ENCODE data around the gene CNKSR1.

DNA sequence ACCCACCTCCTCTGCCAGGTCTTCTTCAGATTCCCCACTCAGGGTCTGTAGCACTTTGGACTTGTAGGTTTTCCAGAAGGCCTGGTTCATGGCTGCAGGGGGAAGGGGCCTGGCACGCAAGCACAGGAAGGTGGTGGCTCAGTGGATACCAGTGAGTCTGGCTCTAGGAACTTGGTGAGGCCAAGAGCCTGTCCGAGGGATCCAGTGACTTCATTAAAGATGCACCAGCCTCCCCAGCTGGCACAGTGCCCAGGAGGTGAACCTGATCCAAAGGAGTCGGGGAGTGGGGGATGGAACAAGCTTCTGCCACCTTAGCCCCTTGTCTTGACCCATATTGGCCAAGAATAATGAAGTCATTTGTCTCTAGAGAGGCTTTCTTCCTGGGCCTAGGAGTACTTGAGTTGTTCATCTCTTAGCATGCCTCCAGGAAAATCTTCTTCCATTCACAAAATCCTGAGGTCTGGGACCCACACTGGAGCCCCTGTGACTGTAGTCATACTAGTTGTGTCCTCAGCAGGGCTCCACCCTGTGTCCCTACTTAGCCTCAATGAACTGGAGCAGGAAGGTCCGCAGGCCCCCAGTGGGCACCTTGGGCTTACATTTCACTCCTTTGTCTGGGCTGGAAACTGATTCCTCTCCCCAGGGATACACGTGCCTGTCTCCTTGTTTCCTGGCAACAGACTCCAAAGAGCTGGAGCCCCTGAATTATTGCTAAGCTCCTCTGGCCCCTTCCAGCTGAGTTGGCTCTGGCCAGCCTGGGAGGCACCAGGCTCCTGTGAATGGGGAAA lies 8.7 kb upstream of the CNKSR1 start, which contains the start of gene C1orf232:
- no peak for TF ChIP-seq ZNF274 (IDR thresholded peaks at IDR 0.05; ENCODE audit: low read depth, low read length)
- TF ChIP-seq YY1 (IDR thresholded peaks at IDR 0.05; ENCODE audit: insufficient read depth, insufficient read length): no peak

Data from NT2/D1 (cell line).